ENCODE results near the gene SLC10A1. TPM values are rescaled to one million over a fixed set of nuclear protein-coding genes. Genes with fewer than 3 reads are reported as not detected.

The SLC10A1 gene
- total and polyA plus RNA-seq, 8 donors = not detected

DNA sequence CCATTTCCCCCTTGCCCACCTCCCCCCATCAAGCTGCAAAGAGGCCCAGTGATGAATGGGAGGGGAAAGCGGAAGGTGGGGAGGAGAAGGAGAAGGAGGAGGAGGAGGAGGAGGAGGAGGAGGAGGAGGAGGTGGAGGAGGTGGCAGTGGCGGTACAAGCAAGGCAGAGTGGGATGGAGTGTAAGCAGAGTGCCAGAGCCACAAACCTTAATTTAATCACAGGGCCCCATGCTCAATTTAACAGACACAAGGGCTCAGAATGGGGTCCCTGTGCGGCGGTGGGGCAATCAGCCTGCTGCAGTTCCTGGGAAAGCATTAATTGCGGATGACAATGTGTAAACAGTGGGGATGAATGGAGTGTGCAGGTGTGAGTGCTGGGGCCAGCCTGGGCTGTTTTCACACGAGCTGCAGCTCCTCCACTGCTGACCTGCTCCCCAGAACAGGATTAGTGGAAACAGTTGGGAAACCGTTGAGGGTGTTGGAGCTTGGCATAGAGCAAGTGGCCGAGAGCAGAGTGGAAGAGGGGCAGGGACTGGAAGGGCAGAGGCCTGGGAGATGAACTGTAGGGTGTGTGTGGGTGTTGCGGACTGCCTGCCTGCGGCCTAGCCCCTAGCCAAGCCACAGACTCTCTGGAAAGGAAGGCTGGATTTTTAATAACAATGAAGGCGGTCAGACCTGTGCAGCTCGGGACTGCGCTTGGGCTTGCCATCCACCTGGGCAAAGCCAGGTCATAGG lies 45.8 kb upstream of the SLC10A1 start:
- WGBS, 5 donors = 61 to 74% (median 66%) methylated on average over 13 of the region's 13 CpGs

DNA sequence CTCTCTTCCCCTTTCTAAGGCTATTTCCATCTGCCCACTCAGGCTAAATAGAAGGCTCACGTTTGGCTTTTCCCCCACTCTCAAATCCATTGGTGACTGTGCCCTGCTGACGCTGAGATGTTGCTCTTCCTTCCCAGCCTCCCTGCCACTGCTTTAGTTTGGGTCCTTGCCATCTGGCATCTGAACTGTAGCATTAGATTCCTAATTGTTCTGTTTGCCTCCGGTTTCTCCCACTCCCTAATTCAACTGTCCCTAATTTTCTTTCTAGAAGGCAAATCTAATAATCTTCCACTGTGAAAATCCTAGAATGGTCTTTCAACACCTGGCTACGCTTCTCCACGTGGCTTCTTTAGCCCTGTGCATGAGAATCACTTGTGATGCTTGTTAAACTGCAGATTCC lies 44.6 kb upstream of the SLC10A1 start:
- 38 to 46% (median 43%) methylated on average over 5 of the region's 5 CpGs for WGBS, 5 donors
- Histone ChIP-seq H3K36me3 (no peaks in the 10 kb centered on the region), H3K4me1 (no peaks in the 10 kb centered on the region), H3K4me3 (no peak overlapping the region), H3K27me3 (peaks cover 0 to 49% (median 0%) of the 10 kb centered on the region in 3 donors), H3K27ac (no peak overlapping the region), H3K9me3 (no peaks in the 10 kb centered on the region)
- intact Hi-C loops (cut with DNase I; ENCODE audit: low total_unique reads) = no loop called here
- TF ChIP-seq, protein P1, sequence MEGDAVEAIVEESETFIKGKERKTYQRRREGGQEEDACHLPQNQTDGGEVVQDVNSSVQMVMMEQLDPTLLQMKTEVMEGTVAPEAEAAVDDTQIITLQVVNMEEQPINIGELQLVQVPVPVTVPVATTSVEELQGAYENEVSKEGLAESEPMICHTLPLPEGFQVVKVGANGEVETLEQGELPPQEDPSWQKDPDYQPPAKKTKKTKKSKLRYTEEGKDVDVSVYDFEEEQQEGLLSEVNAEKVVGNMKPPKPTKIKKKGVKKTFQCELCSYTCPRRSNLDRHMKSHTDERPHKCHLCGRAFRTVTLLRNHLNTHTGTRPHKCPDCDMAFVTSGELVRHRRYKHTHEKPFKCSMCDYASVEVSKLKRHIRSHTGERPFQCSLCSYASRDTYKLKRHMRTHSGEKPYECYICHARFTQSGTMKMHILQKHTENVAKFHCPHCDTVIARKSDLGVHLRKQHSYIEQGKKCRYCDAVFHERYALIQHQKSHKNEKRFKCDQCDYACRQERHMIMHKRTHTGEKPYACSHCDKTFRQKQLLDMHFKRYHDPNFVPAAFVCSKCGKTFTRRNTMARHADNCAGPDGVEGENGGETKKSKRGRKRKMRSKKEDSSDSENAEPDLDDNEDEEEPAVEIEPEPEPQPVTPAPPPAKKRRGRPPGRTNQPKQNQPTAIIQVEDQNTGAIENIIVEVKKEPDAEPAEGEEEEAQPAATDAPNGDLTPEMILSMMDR (IDR thresholded peaks at IDR 0.05) = no peak
- TF ChIP-seq POLR2A (IDR thresholded peaks at IDR 0.05) (no peak), EP300 (IDR thresholded peaks at IDR 0.05) (no peak), POLR2AphosphoS5 (IDR thresholded peaks at IDR 0.05) (no peak)
- no peak for DNase-seq

More for the DNA sequence above, 45.8 kb upstream of the SLC10A1 start:
- Histone ChIP-seq H3K27ac (no peak overlapping the region), H3K27me3 (peaks cover 0 to 53% (median 0%) of the 10 kb centered on the region in 3 donors), H3K9me3 (no peaks in the 10 kb centered on the region), H3K4me3 (no peak overlapping the region), H3K36me3 (no peaks in the 10 kb centered on the region), H3K4me1 (no peaks in the 10 kb centered on the region)
- intact Hi-C loops (cut with DNase I; ENCODE audit: low total_unique reads) = no loop called here
- TF ChIP-seq, protein P1 (IDR thresholded peaks at IDR 0.05) = no peak
- TF ChIP-seq POLR2A (IDR thresholded peaks at IDR 0.05) (no peak), POLR2AphosphoS5 (IDR thresholded peaks at IDR 0.05) (no peak), EP300 (IDR thresholded peaks at IDR 0.05) (no peak)
- DNase-seq = peak in 1 of 2 donors; percentile 71

DNA sequence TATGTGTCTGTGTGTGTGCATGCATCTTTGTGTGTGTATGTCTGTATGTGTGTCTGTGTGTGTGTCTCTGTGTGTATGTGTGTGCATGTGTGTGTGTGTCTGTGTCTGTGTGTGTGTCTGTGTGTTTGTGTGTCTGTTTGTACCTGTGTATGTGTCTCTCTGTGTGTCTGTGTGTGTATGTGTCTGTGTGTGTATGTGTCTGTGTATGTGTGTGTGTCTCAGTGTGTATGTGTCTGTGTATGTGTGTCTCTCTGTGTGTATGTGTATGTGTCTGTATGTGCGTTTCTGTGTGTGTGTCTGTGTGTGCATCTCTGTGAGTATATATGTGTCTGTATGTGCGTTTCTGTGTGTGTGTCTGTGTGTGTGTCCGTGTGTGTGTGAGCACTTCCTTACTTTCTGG lies 42.6 kb upstream of the SLC10A1 start:
- H3K27me3 ChIP-seq = peaks cover 0 to 40% (median 0%) of the 10 kb centered on the region in 3 donors
- DNase-seq = no peak
- TF ChIP-seq, protein P1 (IDR thresholded peaks at IDR 0.05) = no peak
- TF ChIP-seq EP300 (IDR thresholded peaks at IDR 0.05) (no peak), POLR2AphosphoS5 (IDR thresholded peaks at IDR 0.05) (no peak), POLR2A (IDR thresholded peaks at IDR 0.05) (no peak)
- intact Hi-C loops (cut with DNase I; ENCODE audit: low total_unique reads) = no loop called here
- H3K4me1 ChIP-seq = peaks cover 0 to 6% (median 0%) of the 10 kb centered on the region in 4 donors
- no peaks in the 10 kb centered on the region for H3K9me3 ChIP-seq
- no peak overlapping the region for H3K4me3 ChIP-seq
- H3K36me3 ChIP-seq = no peaks in the 10 kb centered on the region
- 91 to 100% (median 93%) methylated on average over 3 of the region's 3 CpGs for WGBS, 5 donors
- no peak overlapping the region for H3K27ac ChIP-seq

DNA sequence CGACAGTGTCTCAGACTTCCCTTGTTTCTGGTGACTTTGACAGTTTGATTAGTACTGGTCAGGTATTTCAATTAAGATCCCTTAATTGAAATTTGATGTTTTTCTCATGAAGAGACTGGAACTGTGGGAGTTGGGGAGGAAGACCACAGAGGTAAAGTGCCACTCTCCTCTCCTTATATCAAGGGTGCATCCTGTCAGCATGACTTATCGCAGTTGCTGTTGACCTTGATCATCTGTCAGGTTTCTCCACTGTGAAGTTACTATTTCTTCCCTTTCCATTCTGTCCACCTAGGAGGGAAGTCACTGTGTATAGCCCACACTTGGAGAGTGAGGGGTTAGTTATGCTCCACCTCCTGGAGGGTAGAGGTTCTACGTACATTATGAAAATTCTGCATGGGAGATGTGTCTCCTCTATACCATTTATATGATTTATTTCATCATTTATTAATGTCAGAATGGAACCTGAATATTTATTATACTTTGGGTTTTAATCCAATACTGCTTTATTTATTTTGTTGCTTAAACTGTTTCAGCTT lies 41.9 kb upstream of the SLC10A1 start:
- WGBS, 5 donors = 72 to 86% (median 78%) methylated on average over 3 of the region's 3 CpGs
- no peak for DNase-seq
- H3K27me3 ChIP-seq = peaks cover 0 to 33% (median 0%) of the 10 kb centered on the region in 3 donors
- TF ChIP-seq POLR2AphosphoS5 (IDR thresholded peaks at IDR 0.05) (no peak), POLR2A (IDR thresholded peaks at IDR 0.05) (no peak), EP300 (IDR thresholded peaks at IDR 0.05) (no peak)
- TF ChIP-seq, protein P1 (IDR thresholded peaks at IDR 0.05) = no peak
- peaks cover 0 to 6% (median 0%) of the 10 kb centered on the region in 4 donors for H3K4me1 ChIP-seq
- H3K9me3 ChIP-seq = no peaks in the 10 kb centered on the region
- H3K36me3 ChIP-seq = no peaks in the 10 kb centered on the region
- no peak overlapping the region for H3K27ac ChIP-seq
- intact Hi-C loops (cut with DNase I; ENCODE audit: low total_unique reads) = no loop called here
- H3K4me3 ChIP-seq = no peak overlapping the region

All from stomach (tissue), 9 donors.